SH-SY5Y (cell line): Measurements from ENCODE around the gene PHC2.

Source experiments
- GATA2 ChIP-seq: IDR thresholded peaks from 2 replicates; pipeline ENCODE4 v1.6.1; 2011; ENCODE audit warnings: mild to moderate bottlenecking, low read depth, low read length
- GATA3 ChIP-seq: IDR thresholded peaks from 2 replicates; pipeline ENCODE4 v1.6.1; 2011; ENCODE audit warnings: low read depth, mild to moderate bottlenecking, low read length, moderate library complexity

- TF ChIP-seq GATA2 (no peak), GATA3 (no peak)
These were observed 24.9 kb upstream of the PHC2 start for GRCh38 chr1:33455539-33456501.
